ENCODE measurements around the gene GPATCH4. TPM values are rescaled to one million over a fixed set of nuclear protein-coding genes. Genes with fewer than 3 reads are reported as not detected.
"Not testable (repeated sequence)": the region's sequence is repeated elsewhere in the genome, so short reads cannot be mapped to it uniquely, and the experiment has no call there.

Gene GPATCH4
- total RNA-seq, 1 donor from 2014 or later: 104 TPM

GRCh38 chr1:156554971-156555370 is 46.3 kb downstream of the GPATCH4 start:
- Mint-ChIP-seq H3K27me3 (ENCODE audit: insufficient read depth) (no peaks in the 10 kb centered on the region), H3K4me1 (ENCODE audit: low read depth) (peaks cover 5% of the 10 kb centered on the region), H3K36me3 (ENCODE audit: low read depth) (peaks cover 17% of the 10 kb centered on the region), H3K9me3 (no peaks in the 10 kb centered on the region), H3K27ac (no peak overlapping the region), H3K4me3 (no peak overlapping the region)
- no peak for DNase-seq (ENCODE audit: low spot score)
- intact Hi-C loops (cut with micrococcal nuclease): no loop called here

- Mint-ChIP-seq H3K27ac (no peak overlapping the region), H3K27me3 (ENCODE audit: insufficient read depth) (no peaks in the 10 kb centered on the region), H3K36me3 (ENCODE audit: low read depth) (peaks cover 13% of the 10 kb centered on the region), H3K4me3 (no peak overlapping the region), H3K4me1 (ENCODE audit: low read depth) (peaks cover 5% of the 10 kb centered on the region), H3K9me3 (no peaks in the 10 kb centered on the region)
- DNase-seq (ENCODE audit: low spot score): no peak
- intact Hi-C loops (cut with micrococcal nuclease): no loop called here
These were observed 47.3 kb downstream of the GPATCH4 start for GRCh38 chr1:156553860-156554485.

- H3K4me1 Mint-ChIP-seq (ENCODE audit: low read depth): not testable (repeated sequence)
These were observed 48.3 kb downstream of the GPATCH4 start for GRCh38 chr1:156552937-156553336.

GRCh38 chr1:156552518-156552917 is 48.8 kb downstream of the GPATCH4 start:
- H3K36me3 Mint-ChIP-seq (ENCODE audit: low read depth): peaks cover 13% of the 10 kb centered on the region
- no peak for DNase-seq (ENCODE audit: low spot score)
- intact Hi-C loops (cut with micrococcal nuclease): no loop called here
- H3K27ac Mint-ChIP-seq: no peak overlapping the region
- no peaks in the 10 kb centered on the region for H3K9me3 Mint-ChIP-seq
- H3K4me1 Mint-ChIP-seq (ENCODE audit: low read depth): peaks cover 5% of the 10 kb centered on the region
- H3K27me3 Mint-ChIP-seq (ENCODE audit: insufficient read depth): no peaks in the 10 kb centered on the region
- H3K4me3 Mint-ChIP-seq: no peak overlapping the region

More at GRCh38 chr1:156552937-156553336, 48.3 kb downstream of the GPATCH4 start:
- H3K27ac Mint-ChIP-seq; intact Hi-C loops (cut with micrococcal nuclease); DNase-seq (ENCODE audit: low spot score); H3K27me3 Mint-ChIP-seq (ENCODE audit: insufficient read depth); H3K9me3 Mint-ChIP-seq; H3K4me3 Mint-ChIP-seq: not testable (repeated sequence)
- H3K36me3 Mint-ChIP-seq (ENCODE audit: low read depth): peaks cover 13% of the 10 kb centered on the region

GRCh38 chr1:156551869-156552268 is 49.4 kb downstream of the GPATCH4 start:
- Mint-ChIP-seq H3K27me3 (ENCODE audit: insufficient read depth) (no peaks in the 10 kb centered on the region), H3K27ac (no peak overlapping the region), H3K4me3 (no peak overlapping the region), H3K36me3 (ENCODE audit: low read depth) (peaks cover 14% of the 10 kb centered on the region), H3K9me3 (no peaks in the 10 kb centered on the region), H3K4me1 (ENCODE audit: low read depth) (peaks cover 5% of the 10 kb centered on the region)
- intact Hi-C loops (cut with micrococcal nuclease): no loop called here
- DNase-seq (ENCODE audit: low spot score): no peak

- H3K4me1 Mint-ChIP-seq (ENCODE audit: low read depth): peaks cover 5% of the 10 kb centered on the region
- no peaks in the 10 kb centered on the region for H3K9me3 Mint-ChIP-seq
- no peaks in the 10 kb centered on the region for H3K27me3 Mint-ChIP-seq (ENCODE audit: insufficient read depth)
- peaks cover 16% of the 10 kb centered on the region for H3K36me3 Mint-ChIP-seq (ENCODE audit: low read depth)
- H3K27ac Mint-ChIP-seq: no peak overlapping the region
- no peak overlapping the region for H3K4me3 Mint-ChIP-seq
- intact Hi-C loops (cut with micrococcal nuclease): no loop called here
- DNase-seq (ENCODE audit: low spot score): no peak
These were observed 50.1 kb downstream of the GPATCH4 start for GRCh38 chr1:156551066-156551643.

GRCh38 chr1:156550346-156550745 is 50.9 kb downstream of the GPATCH4 start:
- intact Hi-C loops (cut with micrococcal nuclease): no loop called here
- no peak for DNase-seq (ENCODE audit: low spot score)
- Mint-ChIP-seq H3K27me3 (ENCODE audit: insufficient read depth) (no peaks in the 10 kb centered on the region), H3K9me3 (no peaks in the 10 kb centered on the region), H3K27ac (no peak overlapping the region), H3K36me3 (ENCODE audit: low read depth) (peaks cover 14% of the 10 kb centered on the region), H3K4me1 (ENCODE audit: low read depth) (peaks cover 5% of the 10 kb centered on the region), H3K4me3 (no peak overlapping the region)

GRCh38 chr1:156549831-156550230 is 51.4 kb downstream of the GPATCH4 start:
- Mint-ChIP-seq H3K4me3 (no peak overlapping the region), H3K9me3 (no peaks in the 10 kb centered on the region), H3K36me3 (ENCODE audit: low read depth) (peaks cover 14% of the 10 kb centered on the region), H3K4me1 (ENCODE audit: low read depth) (peaks cover 5% of the 10 kb centered on the region), H3K27ac (no peak overlapping the region), H3K27me3 (ENCODE audit: insufficient read depth) (no peaks in the 10 kb centered on the region)
- no peak for DNase-seq (ENCODE audit: low spot score)
- intact Hi-C loops (cut with micrococcal nuclease): no loop called here

GRCh38 chr1:156549390-156549789 is 51.9 kb downstream of the GPATCH4 start:
- Mint-ChIP-seq H3K36me3 (ENCODE audit: low read depth) (peaks cover 14% of the 10 kb centered on the region), H3K4me3 (no peak overlapping the region), H3K4me1 (ENCODE audit: low read depth) (peaks cover 5% of the 10 kb centered on the region), H3K27me3 (ENCODE audit: insufficient read depth) (no peaks in the 10 kb centered on the region), H3K9me3 (no peaks in the 10 kb centered on the region), H3K27ac (no peak overlapping the region)
- intact Hi-C loops (cut with micrococcal nuclease): no loop called here
- no peak for DNase-seq (ENCODE audit: low spot score)

- H3K36me3 Mint-ChIP-seq (ENCODE audit: low read depth): peaks cover 11% of the 10 kb centered on the region
- no peak overlapping the region for H3K4me3 Mint-ChIP-seq
- DNase-seq (ENCODE audit: low spot score): no peak
- H3K9me3 Mint-ChIP-seq: no peaks in the 10 kb centered on the region
- peaks cover under 1% of the 10 kb centered on the region for H3K4me1 Mint-ChIP-seq (ENCODE audit: low read depth)
- intact Hi-C loops (cut with micrococcal nuclease): no loop called here
- no peaks in the 10 kb centered on the region for H3K27me3 Mint-ChIP-seq (ENCODE audit: insufficient read depth)
- H3K27ac Mint-ChIP-seq: no peak overlapping the region
These were observed 53.3 kb downstream of the GPATCH4 start for GRCh38 chr1:156547982-156548381.

GRCh38 chr1:156547434-156547833 is 53.8 kb downstream of the GPATCH4 start:
- intact Hi-C loops (cut with micrococcal nuclease): no loop called here
- H3K27me3 Mint-ChIP-seq (ENCODE audit: insufficient read depth): no peaks in the 10 kb centered on the region
- no peak for DNase-seq (ENCODE audit: low spot score)
- H3K27ac Mint-ChIP-seq: no peak overlapping the region
- H3K4me3 Mint-ChIP-seq: no peak overlapping the region
- H3K4me1 Mint-ChIP-seq (ENCODE audit: low read depth): no peaks in the 10 kb centered on the region
- H3K36me3 Mint-ChIP-seq (ENCODE audit: low read depth): peaks cover 11% of the 10 kb centered on the region
- no peaks in the 10 kb centered on the region for H3K9me3 Mint-ChIP-seq

- Mint-ChIP-seq H3K4me3 (no peak overlapping the region), H3K27me3 (ENCODE audit: insufficient read depth) (no peaks in the 10 kb centered on the region), H3K27ac (no peak overlapping the region), H3K4me1 (ENCODE audit: low read depth) (no peaks in the 10 kb centered on the region), H3K36me3 (ENCODE audit: low read depth) (peaks cover 7% of the 10 kb centered on the region), H3K9me3 (no peaks in the 10 kb centered on the region)
- DNase-seq (ENCODE audit: low spot score): no peak
- intact Hi-C loops (cut with micrococcal nuclease): no loop called here
These were observed 55.0 kb downstream of the GPATCH4 start for GRCh38 chr1:156546267-156546666.

- Mint-ChIP-seq H3K4me3 (no peak overlapping the region), H3K27me3 (ENCODE audit: insufficient read depth) (no peaks in the 10 kb centered on the region), H3K9me3 (no peaks in the 10 kb centered on the region), H3K4me1 (ENCODE audit: low read depth) (no peaks in the 10 kb centered on the region), H3K27ac (no peak overlapping the region), H3K36me3 (ENCODE audit: low read depth) (peaks cover 8% of the 10 kb centered on the region)
- intact Hi-C loops (cut with micrococcal nuclease): no loop called here
- no peak for DNase-seq (ENCODE audit: low spot score)
These were observed 56.6 kb downstream of the GPATCH4 start for GRCh38 chr1:156544592-156545102.

Data from activated T-helper 1 cell treated with anti-CD3 and anti-CD28 coated beads, Interleukin-12 subunit alpha, Interleukin-12 subunit beta, Interleukin-2, Interleukin-4 antibody, amounts not matched to agents 30 ng/mL and 10 ng/mL and 1 ng/mL, durations not matched to agents 14 hours and 24 hours and 36 hours (primary cell).